ENCODE data around the gene TNPO1.
"Not testable (repeated sequence)": the region's sequence is repeated elsewhere in the genome, so short reads cannot be mapped to it uniquely, and the experiment has no call there.

TNPO1 gene

GRCh38 chr5:72925336-72926010 is 109.0 kb downstream of the TNPO1 start:
- TF ChIP-seq JUND (IDR thresholded peaks at IDR 0.05; ENCODE audit: low read depth), result no peak
- in situ Hi-C loops (cut with HindIII; ENCODE audit: low pct_unique_long_range_greater_than_20kb, low sequenced_read_pairs), result no loop called here
- DNase-seq (ENCODE audit: low read depth in 1 of 2, low spot score in 1 of 2), result no peak

- DNase-seq (ENCODE audit: low read depth in 1 of 2, low spot score in 1 of 2); in situ Hi-C loops (cut with HindIII; ENCODE audit: low pct_unique_long_range_greater_than_20kb, low sequenced_read_pairs): not testable (repeated sequence)
Measured at GRCh38 chr5:72932686-72933085, 116.2 kb downstream of the TNPO1 start.

- DNase-seq (ENCODE audit: low read depth in 1 of 2, low spot score in 1 of 2); in situ Hi-C loops (cut with HindIII; ENCODE audit: low pct_unique_long_range_greater_than_20kb, low sequenced_read_pairs): not testable (repeated sequence)
Measured at GRCh38 chr5:72934953-72935725, 118.7 kb downstream of the TNPO1 start.

GRCh38 chr5:72936893-72937292 is 120.4 kb downstream of the TNPO1 start:
- in situ Hi-C loops (cut with HindIII; ENCODE audit: low pct_unique_long_range_greater_than_20kb, low sequenced_read_pairs), result no loop called here
- TF ChIP-seq JUND (IDR thresholded peaks at IDR 0.05; ENCODE audit: low read depth), result no peak
- DNase-seq (ENCODE audit: low read depth in 1 of 2, low spot score in 1 of 2), result no peak

GRCh38 chr5:72937517-72938061 is 121.1 kb downstream of the TNPO1 start:
- no peak for DNase-seq (ENCODE audit: low read depth in 1 of 2, low spot score in 1 of 2)
- no peak for TF ChIP-seq JUND (IDR thresholded peaks at IDR 0.05; ENCODE audit: low read depth)
- in situ Hi-C loops (cut with HindIII; ENCODE audit: low pct_unique_long_range_greater_than_20kb, low sequenced_read_pairs), result no loop called here

GRCh38 chr5:72938206-72938605 is 121.7 kb downstream of the TNPO1 start:
- no peak for TF ChIP-seq JUND (IDR thresholded peaks at IDR 0.05; ENCODE audit: low read depth)
- DNase-seq (ENCODE audit: low read depth in 1 of 2, low spot score in 1 of 2), result peak in 1 of 2 experiments; percentile 27
- in situ Hi-C loops (cut with HindIII; ENCODE audit: low pct_unique_long_range_greater_than_20kb, low sequenced_read_pairs), result no loop called here

- no peak for TF ChIP-seq JUND (IDR thresholded peaks at IDR 0.05; ENCODE audit: low read depth)
- DNase-seq (ENCODE audit: low read depth in 1 of 2, low spot score in 1 of 2), result no peak
- in situ Hi-C loops (cut with HindIII; ENCODE audit: low pct_unique_long_range_greater_than_20kb, low sequenced_read_pairs), result no loop called here
Measured at GRCh38 chr5:72940082-72940481, 123.6 kb downstream of the TNPO1 start.

- in situ Hi-C loops (cut with HindIII; ENCODE audit: low pct_unique_long_range_greater_than_20kb, low sequenced_read_pairs), result no loop called here
- DNase-seq (ENCODE audit: low read depth in 1 of 2, low spot score in 1 of 2), result no peak
- TF ChIP-seq JUND (IDR thresholded peaks at IDR 0.05; ENCODE audit: low read depth), result no peak
Measured at GRCh38 chr5:72943307-72943706, 126.8 kb downstream of the TNPO1 start.

GRCh38 chr5:72947498-72947897 is 131.0 kb downstream of the TNPO1 start:
- DNase-seq (ENCODE audit: low read depth in 1 of 2, low spot score in 1 of 2), result no peak
- no peak for TF ChIP-seq JUND (IDR thresholded peaks at IDR 0.05; ENCODE audit: low read depth)
- in situ Hi-C loops (cut with HindIII; ENCODE audit: low pct_unique_long_range_greater_than_20kb, low sequenced_read_pairs), result no loop called here

GRCh38 chr5:72949481-72949880 is 133.0 kb downstream of the TNPO1 start:
- in situ Hi-C loops (cut with HindIII; ENCODE audit: low pct_unique_long_range_greater_than_20kb, low sequenced_read_pairs), result no loop called here
- DNase-seq (ENCODE audit: low read depth in 1 of 2, low spot score in 1 of 2), result no peak
- TF ChIP-seq JUND (IDR thresholded peaks at IDR 0.05; ENCODE audit: low read depth), result no peak

GRCh38 chr5:72951671-72952468 is 135.4 kb downstream of the TNPO1 start:
- no peak for DNase-seq (ENCODE audit: low read depth in 1 of 2, low spot score in 1 of 2)
- in situ Hi-C loops (cut with HindIII; ENCODE audit: low pct_unique_long_range_greater_than_20kb, low sequenced_read_pairs), result no loop called here

GRCh38 chr5:72954389-72954788 is 137.9 kb downstream of the TNPO1 start:
- DNase-seq (ENCODE audit: low read depth in 1 of 2, low spot score in 1 of 2), result no peak
- no peak for TF ChIP-seq JUND (IDR thresholded peaks at IDR 0.05; ENCODE audit: low read depth)

More at GRCh38 chr5:72951671-72952468, 135.4 kb downstream of the TNPO1 start:
- TF ChIP-seq JUND (IDR thresholded peaks at IDR 0.05; ENCODE audit: low read depth), result no peak

More at GRCh38 chr5:72954389-72954788, 137.9 kb downstream of the TNPO1 start:
- in situ Hi-C loops (cut with HindIII; ENCODE audit: low pct_unique_long_range_greater_than_20kb, low sequenced_read_pairs), result no loop called here
